ENCODE data around the gene CDH6.

CDH6 gene

DNA sequence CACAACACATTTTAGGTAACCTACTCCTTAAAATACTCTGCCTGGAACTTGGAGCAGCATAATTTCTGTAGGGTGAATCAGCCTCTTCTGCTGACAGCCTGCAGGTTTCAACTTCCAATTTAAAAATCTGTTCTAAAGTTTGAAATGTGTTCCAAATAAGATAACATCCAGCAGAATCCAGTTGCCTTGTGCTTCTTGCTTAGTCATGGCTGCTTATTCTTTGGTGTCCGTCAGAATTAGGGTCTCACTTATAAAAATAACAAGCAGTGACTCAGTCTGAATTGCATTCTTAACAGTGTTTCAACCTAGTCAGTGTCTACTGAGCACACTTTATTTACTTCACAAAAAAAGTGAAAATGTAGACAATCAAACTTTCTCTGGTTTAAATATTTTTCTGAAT, 3.7 kb downstream of the CDH6 start:
- 43 to 80% methylated on average over 1 of the region's 1 CpG for WGBS, 2 experiments (ENCODE audit: insufficient coverage in 2 of 2)
- H3K9me3 ChIP-seq (ENCODE audit: control insufficient read depth, low read length): no peaks in the 10 kb centered on the region
- peak overlapping the region; percentile 11 for H3K27ac ChIP-seq (ENCODE audit: low read depth, low read length, severe bottlenecking)
- no peak overlapping the region for H3K4me3 ChIP-seq (ENCODE audit: extremely low read depth, insufficient read depth, low read length, poor library complexity, severe bottlenecking)
- peaks cover 7% of the 10 kb centered on the region for H3K4me1 ChIP-seq (ENCODE audit: control insufficient read depth, insufficient read depth, low read length, poor library complexity, severe bottlenecking)
- H3K36me3 ChIP-seq (ENCODE audit: control insufficient read depth, insufficient read depth, low read length): no peaks in the 10 kb centered on the region

DNA sequence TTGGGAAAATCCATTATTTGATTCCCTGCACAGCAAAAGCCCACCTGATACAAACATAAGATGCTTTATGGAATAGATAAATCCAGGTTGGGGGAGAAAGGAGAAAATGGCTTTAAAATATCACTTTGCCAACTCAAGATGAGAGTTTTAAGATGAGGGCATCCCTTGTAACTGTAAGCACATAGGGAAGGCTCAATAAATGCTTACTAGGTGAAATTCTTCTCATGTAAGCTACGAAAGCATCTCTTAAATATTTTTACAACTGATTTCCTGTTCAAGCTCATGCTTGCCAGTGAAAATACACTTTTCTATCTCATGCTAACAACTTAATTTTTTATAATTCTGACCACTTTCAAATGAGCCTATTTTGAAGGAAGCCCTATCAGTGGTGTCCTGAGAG, 11.5 kb downstream of the CDH6 start:
- Histone ChIP-seq H3K9me3 (ENCODE audit: control insufficient read depth, low read length) (no peaks in the 10 kb centered on the region), H3K4me1 (ENCODE audit: control insufficient read depth, insufficient read depth, low read length, poor library complexity, severe bottlenecking) (no peaks in the 10 kb centered on the region), H3K36me3 (ENCODE audit: control insufficient read depth, insufficient read depth, low read length) (no peaks in the 10 kb centered on the region), H3K27ac (ENCODE audit: low read depth, low read length, severe bottlenecking) (no peak overlapping the region), H3K4me3 (ENCODE audit: extremely low read depth, insufficient read depth, low read length, poor library complexity, severe bottlenecking) (no peak overlapping the region)
- WGBS, 2 experiments (ENCODE audit: insufficient coverage in 2 of 2): no CpG with 5 or more reads among the region's 1 CpG

DNA sequence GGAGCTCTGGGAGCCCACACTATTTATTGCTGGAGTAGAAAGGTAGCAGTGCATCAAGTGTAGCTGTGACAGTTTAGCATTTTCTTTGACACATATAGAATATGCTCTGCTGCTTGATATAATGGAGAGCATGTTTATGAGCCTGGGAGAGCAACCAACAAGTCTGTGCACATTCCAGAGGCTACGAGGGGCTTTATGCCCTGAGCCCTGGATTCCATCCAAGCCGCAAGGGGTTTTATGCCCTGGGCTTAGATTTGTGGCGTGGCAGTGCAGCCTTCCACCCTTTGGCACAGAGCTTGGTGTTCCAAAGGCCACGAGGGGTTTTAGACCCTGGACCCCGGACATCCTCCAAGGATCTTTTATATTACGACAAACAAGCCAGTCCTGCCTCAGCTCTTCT, 14.6 kb downstream of the CDH6 start:
- H3K36me3 ChIP-seq (ENCODE audit: control insufficient read depth, insufficient read depth, low read length): no peaks in the 10 kb centered on the region
- no peaks in the 10 kb centered on the region for H3K4me1 ChIP-seq (ENCODE audit: control insufficient read depth, insufficient read depth, low read length, poor library complexity, severe bottlenecking)
- 90 to 100% methylated on average over 3 to 6 of the region's 6 CpGs for WGBS, 2 experiments (ENCODE audit: insufficient coverage in 2 of 2)
- no peaks in the 10 kb centered on the region for H3K9me3 ChIP-seq (ENCODE audit: control insufficient read depth, low read length)
- no peak overlapping the region for H3K4me3 ChIP-seq (ENCODE audit: extremely low read depth, insufficient read depth, low read length, poor library complexity, severe bottlenecking)
- H3K27ac ChIP-seq (ENCODE audit: low read depth, low read length, severe bottlenecking): no peak overlapping the region

DNA sequence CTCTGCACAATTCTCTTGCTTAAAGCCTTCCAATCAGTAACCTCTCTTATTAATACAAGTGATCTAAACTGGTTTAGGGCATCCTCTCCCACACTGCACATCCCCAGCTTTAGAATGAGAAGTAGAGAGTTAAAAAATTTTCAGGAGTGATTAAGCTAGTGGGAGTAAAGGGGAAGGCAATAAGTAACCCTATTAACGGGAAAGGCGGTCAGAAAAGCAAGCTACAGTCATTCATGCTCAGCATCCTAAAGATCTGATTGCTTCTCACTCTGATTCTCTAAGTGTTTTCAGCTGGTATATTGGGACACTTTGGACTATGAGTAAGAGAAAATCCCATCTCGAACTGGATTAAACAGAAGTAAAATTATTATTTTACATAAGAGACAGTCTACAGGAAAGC, 15.8 kb downstream of the CDH6 start:
- H3K4me3 ChIP-seq (ENCODE audit: extremely low read depth, insufficient read depth, low read length, poor library complexity, severe bottlenecking): no peak overlapping the region
- H3K4me1 ChIP-seq (ENCODE audit: control insufficient read depth, insufficient read depth, low read length, poor library complexity, severe bottlenecking): no peaks in the 10 kb centered on the region
- no CpG with 5 or more reads among the region's 3 CpGs for WGBS, 2 experiments (ENCODE audit: insufficient coverage in 2 of 2)
- H3K36me3 ChIP-seq (ENCODE audit: control insufficient read depth, insufficient read depth, low read length): no peaks in the 10 kb centered on the region
- no peaks in the 10 kb centered on the region for H3K9me3 ChIP-seq (ENCODE audit: control insufficient read depth, low read length)
- H3K27ac ChIP-seq (ENCODE audit: low read depth, low read length, severe bottlenecking): no peak overlapping the region

DNA sequence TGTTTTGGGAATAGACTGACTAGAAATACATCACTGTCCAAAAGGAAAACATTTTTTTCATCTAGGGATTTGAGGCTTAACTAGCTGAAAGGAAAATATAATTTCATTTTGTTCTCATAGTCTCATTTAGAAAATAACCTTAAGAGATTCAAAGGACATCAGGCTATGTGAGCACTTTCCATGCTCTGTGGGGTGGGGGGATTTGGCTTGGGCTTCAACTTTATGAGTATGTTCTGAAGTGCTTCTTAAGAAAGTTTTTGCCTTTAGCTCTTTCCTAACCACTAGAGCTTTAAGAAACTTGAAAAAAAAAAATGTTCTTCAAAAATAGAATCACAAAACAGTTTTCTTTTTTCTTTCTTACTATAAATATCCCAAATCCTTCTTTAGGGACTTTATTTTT, 17.6 kb downstream of the CDH6 start:
- H3K9me3 ChIP-seq (ENCODE audit: control insufficient read depth, low read length): no peaks in the 10 kb centered on the region

DNA sequence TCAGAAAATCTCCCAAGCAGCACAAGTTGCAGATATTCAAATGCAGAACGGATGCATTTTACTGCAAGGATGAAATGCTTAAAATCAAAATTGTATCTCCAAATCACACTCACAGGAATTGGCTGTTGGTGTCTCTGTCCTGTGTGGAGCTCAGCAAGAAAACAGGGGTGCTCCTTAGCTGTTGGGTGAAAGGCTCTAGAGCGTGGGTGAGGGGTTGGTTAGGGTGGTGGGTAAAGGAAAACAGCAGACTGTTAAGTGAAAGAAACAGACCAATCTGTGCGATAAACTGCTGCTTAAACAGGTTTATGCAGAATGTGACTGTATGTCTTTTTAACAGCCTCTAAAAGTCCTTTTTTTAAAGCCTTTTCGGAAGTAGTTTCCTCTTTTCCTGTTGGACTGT, 19.8 kb downstream of the CDH6 start:
- 80 to 85% methylated on average over 2 to 3 of the region's 4 CpGs for WGBS, 2 experiments (ENCODE audit: insufficient coverage in 2 of 2)
- Histone ChIP-seq H3K27ac (ENCODE audit: low read depth, low read length, severe bottlenecking) (no peak overlapping the region), H3K4me1 (ENCODE audit: control insufficient read depth, insufficient read depth, low read length, poor library complexity, severe bottlenecking) (no peaks in the 10 kb centered on the region), H3K4me3 (ENCODE audit: extremely low read depth, insufficient read depth, low read length, poor library complexity, severe bottlenecking) (no peak overlapping the region), H3K36me3 (ENCODE audit: control insufficient read depth, insufficient read depth, low read length) (no peaks in the 10 kb centered on the region), H3K9me3 (ENCODE audit: control insufficient read depth, low read length) (no peaks in the 10 kb centered on the region)

More for the DNA sequence above, 17.6 kb downstream of the CDH6 start:
- Histone ChIP-seq H3K4me3 (ENCODE audit: extremely low read depth, insufficient read depth, low read length, poor library complexity, severe bottlenecking) (no peak overlapping the region), H3K27ac (ENCODE audit: low read depth, low read length, severe bottlenecking) (no peak overlapping the region), H3K36me3 (ENCODE audit: control insufficient read depth, insufficient read depth, low read length) (no peaks in the 10 kb centered on the region), H3K4me1 (ENCODE audit: control insufficient read depth, insufficient read depth, low read length, poor library complexity, severe bottlenecking) (no peaks in the 10 kb centered on the region)

DNA sequence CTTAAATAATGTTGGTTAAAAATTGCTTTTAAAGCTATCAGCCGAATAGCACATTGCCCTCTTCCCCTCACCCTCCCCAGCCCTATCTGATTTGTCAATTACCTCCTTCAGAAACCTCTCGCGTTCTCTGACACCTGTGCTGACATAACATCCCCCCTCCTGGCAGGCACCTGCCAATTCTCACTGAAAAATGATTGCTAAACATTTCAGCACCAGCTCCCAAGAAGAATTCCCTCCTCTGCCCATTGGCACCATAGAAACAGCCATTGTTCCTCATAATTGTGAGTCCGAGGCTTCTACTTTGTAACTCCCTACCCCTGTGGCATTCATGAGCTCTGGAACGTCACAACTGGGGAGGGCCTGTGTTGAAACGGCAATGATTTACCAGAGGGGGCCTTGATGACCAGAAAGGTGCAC, 20.2 kb downstream of the CDH6 start:
- Histone ChIP-seq H3K9me3 (ENCODE audit: control insufficient read depth, low read length) (no peaks in the 10 kb centered on the region), H3K4me3 (ENCODE audit: extremely low read depth, insufficient read depth, low read length, poor library complexity, severe bottlenecking) (no peak overlapping the region), H3K36me3 (ENCODE audit: control insufficient read depth, insufficient read depth, low read length) (no peaks in the 10 kb centered on the region), H3K27ac (ENCODE audit: low read depth, low read length, severe bottlenecking) (no peak overlapping the region), H3K4me1 (ENCODE audit: control insufficient read depth, insufficient read depth, low read length, poor library complexity, severe bottlenecking) (no peaks in the 10 kb centered on the region)
- 66 to 79% methylated on average over 3 to 5 of the region's 6 CpGs for WGBS, 2 experiments (ENCODE audit: insufficient coverage in 2 of 2)

DNA sequence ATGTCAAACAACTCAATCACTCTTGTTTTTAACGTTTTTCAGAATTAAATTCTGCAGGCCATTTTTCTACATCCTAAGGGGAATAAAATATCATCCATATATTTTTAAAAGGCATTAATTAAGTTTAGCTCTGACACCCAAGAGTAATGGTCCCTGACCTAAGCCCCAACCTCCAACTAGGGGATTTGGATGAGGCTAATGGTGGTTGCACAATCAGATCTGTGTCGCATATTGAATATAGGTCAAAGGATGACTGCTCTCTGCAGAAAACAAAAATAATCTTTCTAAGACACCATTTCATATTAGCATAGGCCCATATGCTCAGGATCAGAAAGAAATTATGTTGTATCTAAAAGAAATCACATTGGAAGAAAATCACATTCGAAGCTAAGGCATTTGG, 20.7 kb downstream of the CDH6 start:
- Histone ChIP-seq H3K36me3 (ENCODE audit: control insufficient read depth, insufficient read depth, low read length) (no peaks in the 10 kb centered on the region), H3K4me1 (ENCODE audit: control insufficient read depth, insufficient read depth, low read length, poor library complexity, severe bottlenecking) (no peaks in the 10 kb centered on the region), H3K9me3 (ENCODE audit: control insufficient read depth, low read length) (no peaks in the 10 kb centered on the region), H3K4me3 (ENCODE audit: extremely low read depth, insufficient read depth, low read length, poor library complexity, severe bottlenecking) (no peak overlapping the region), H3K27ac (ENCODE audit: low read depth, low read length, severe bottlenecking) (no peak overlapping the region)
- WGBS, 2 experiments (ENCODE audit: insufficient coverage in 2 of 2): no CpG with 5 or more reads among the region's 3 CpGs

DNA sequence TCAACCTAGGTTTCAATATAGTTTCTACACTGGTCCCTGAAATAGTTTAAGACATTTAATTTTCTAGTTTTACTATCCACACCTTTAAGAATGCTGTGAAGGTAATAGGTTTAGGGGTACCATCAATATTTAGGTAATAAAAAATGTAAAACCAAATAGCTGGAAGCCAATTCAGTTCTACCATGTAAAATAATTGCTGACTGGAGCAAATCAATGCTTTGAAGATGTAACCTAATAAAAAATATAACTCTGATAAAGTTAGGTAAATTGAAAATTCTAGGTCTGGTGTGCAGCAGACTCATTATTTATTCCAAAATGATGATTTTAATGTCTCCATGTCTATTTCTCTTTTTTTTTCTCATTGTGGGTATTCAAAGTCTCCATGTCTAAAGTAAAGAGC, 21.8 kb downstream of the CDH6 start:
- H3K4me1 ChIP-seq (ENCODE audit: control insufficient read depth, insufficient read depth, low read length, poor library complexity, severe bottlenecking): no peaks in the 10 kb centered on the region
- no peak overlapping the region for H3K27ac ChIP-seq (ENCODE audit: low read depth, low read length, severe bottlenecking)

DNA sequence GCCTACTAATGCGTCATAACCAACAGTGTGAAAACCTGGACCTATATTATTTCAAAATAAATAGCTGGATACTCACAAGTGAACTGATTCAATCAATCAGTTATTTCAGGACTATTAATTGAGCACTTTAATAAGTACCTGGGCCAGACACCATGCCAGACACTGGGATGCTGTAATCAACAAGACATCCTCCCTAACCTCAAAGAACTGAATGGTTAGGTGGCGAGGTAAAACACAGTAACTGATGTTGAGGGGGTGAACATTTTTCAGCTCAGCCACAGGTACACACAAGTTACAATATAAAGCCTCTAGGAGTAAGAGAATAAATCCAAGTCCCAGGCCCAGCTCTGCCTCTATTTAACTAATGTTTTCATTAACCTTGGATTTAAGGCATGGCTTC, 24.0 kb downstream of the CDH6 start:
- Histone ChIP-seq H3K36me3 (ENCODE audit: control insufficient read depth, insufficient read depth, low read length) (no peaks in the 10 kb centered on the region), H3K4me1 (ENCODE audit: control insufficient read depth, insufficient read depth, low read length, poor library complexity, severe bottlenecking) (peaks cover 3% of the 10 kb centered on the region)
- no CpG with 5 or more reads among the region's 2 CpGs for WGBS, 2 experiments (ENCODE audit: insufficient coverage in 2 of 2)

More for the DNA sequence above, 21.8 kb downstream of the CDH6 start:
- Histone ChIP-seq H3K9me3 (ENCODE audit: control insufficient read depth, low read length) (no peaks in the 10 kb centered on the region), H3K4me3 (ENCODE audit: extremely low read depth, insufficient read depth, low read length, poor library complexity, severe bottlenecking) (no peak overlapping the region), H3K36me3 (ENCODE audit: control insufficient read depth, insufficient read depth, low read length) (no peaks in the 10 kb centered on the region)

DNA sequence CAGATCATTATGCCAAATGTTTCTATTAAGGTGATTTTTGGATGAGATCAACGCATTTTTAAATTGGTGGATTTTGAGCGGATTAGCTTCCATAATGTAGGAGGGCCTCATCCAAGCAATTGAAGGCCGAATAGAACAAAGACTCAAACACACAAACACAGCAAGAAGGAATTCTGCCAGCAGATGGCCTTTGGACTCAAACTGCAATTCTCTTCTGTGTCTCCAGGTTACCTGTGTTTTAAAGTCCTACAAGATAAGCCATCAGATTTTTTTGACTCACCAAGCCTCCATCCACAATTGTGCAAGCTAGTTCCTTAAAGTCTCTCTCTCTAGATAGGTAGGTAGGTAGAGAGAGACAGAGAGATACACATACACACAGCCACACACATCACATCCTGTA, 25.5 kb downstream of the CDH6 start:
- Histone ChIP-seq H3K4me1 (ENCODE audit: control insufficient read depth, insufficient read depth, low read length, poor library complexity, severe bottlenecking) (peaks cover 3% of the 10 kb centered on the region), H3K4me3 (ENCODE audit: extremely low read depth, insufficient read depth, low read length, poor library complexity, severe bottlenecking) (no peak overlapping the region), H3K9me3 (ENCODE audit: control insufficient read depth, low read length) (no peaks in the 10 kb centered on the region), H3K36me3 (ENCODE audit: control insufficient read depth, insufficient read depth, low read length) (no peaks in the 10 kb centered on the region), H3K27ac (ENCODE audit: low read depth, low read length, severe bottlenecking) (no peak overlapping the region)
- WGBS, 2 experiments (ENCODE audit: insufficient coverage in 2 of 2): 33 to 88% methylated on average over 1 of the region's 3 CpGs

More for the DNA sequence above, 24.0 kb downstream of the CDH6 start:
- Histone ChIP-seq H3K4me3 (ENCODE audit: extremely low read depth, insufficient read depth, low read length, poor library complexity, severe bottlenecking) (no peak overlapping the region), H3K27ac (ENCODE audit: low read depth, low read length, severe bottlenecking) (no peak overlapping the region), H3K9me3 (ENCODE audit: control insufficient read depth, low read length) (no peaks in the 10 kb centered on the region)

DNA sequence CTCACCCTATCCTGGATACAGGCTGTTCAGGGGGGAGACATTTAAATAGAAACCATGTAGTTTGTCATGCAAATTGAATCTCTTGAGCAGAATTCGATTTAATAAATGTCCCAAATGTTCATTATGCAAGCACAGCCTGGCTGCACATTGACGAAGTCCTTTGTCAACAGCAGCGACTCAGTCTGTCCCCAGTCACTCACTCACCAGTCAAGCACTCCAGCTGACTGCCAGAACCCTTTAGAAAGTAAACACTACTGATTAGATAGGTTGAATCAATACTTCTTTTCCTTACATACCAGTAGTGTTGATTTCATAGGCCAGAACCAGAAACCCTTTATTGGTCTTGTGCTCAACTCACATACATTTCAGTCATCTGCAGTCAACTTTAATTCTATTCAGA, 27.5 kb downstream of the CDH6 start:
- Histone ChIP-seq H3K27ac (ENCODE audit: low read depth, low read length, severe bottlenecking) (no peak overlapping the region), H3K36me3 (ENCODE audit: control insufficient read depth, insufficient read depth, low read length) (no peaks in the 10 kb centered on the region), H3K4me1 (ENCODE audit: control insufficient read depth, insufficient read depth, low read length, poor library complexity, severe bottlenecking) (peaks cover 3% of the 10 kb centered on the region), H3K9me3 (ENCODE audit: control insufficient read depth, low read length) (no peaks in the 10 kb centered on the region), H3K4me3 (ENCODE audit: extremely low read depth, insufficient read depth, low read length, poor library complexity, severe bottlenecking) (no peak overlapping the region)
- 53% methylated on average over 2 of the region's 3 CpGs; no CpG with 5 or more reads in 1 of the 2 experiments for WGBS, 2 experiments (ENCODE audit: insufficient coverage in 2 of 2)

Measured in mesodermal cell (in vitro differentiated cells).